ENCODE data around the gene TBX4. TPM values are rescaled to one million over a fixed set of nuclear protein-coding genes. Genes with fewer than 3 reads are reported as not detected.

Gene TBX4
- total and polyA plus RNA-seq, 2 of the 13 experiments (the other 11 are each of a cell fraction or from before 2014, with no cell fraction given): 0.11 to 1.1 TPM

DNA sequence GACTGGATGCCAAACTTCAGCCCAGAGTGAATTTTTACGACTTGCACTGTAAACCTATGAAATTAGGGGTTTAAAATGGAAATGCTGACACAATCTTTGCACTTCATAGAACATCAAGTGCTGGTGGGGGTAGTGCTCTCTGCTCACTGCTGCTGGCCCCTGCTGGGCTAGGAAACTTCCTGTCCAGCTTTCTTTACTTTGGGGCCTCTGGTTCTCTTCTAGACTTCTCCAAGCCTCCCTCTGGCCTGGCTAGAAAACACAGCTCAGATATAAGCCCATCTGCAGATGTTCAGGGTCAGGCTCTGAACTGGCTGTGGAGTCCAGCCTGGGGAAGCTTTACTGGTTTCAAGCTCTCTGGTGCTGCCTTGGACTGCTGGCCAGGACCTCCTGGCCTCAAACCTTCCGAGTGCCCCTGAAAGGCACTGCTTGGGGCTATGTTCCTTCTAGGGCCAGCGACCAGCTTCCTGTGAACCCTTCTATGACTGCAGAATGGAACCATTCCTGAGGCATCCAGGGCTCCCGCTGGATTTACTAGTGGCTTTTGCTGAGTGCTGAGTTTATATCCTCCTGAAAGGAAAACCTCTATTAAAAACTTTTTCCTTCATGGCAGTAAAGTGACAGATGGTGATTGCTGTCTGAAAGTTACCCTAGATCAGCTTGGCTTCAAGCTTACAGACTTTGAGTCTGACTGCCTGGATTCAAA, 59.4 kb downstream of the TBX4 start:
- H3K4me1 ChIP-seq (ENCODE audit: insufficient read depth, low read length): peaks cover 19% of the 10 kb centered on the region
- ChIA-PET POLR2A (no interaction called here), CTCF (ENCODE audit: low intra/inter-chr PET ratio, low total read pairs) (no interaction called here)
- H3K9ac ChIP-seq (ENCODE audit: insufficient read depth, low read depth, low read length): no peak overlapping the region
- H2AFZ ChIP-seq (ENCODE audit: low read length): no peak overlapping the region
- in situ Hi-C loops (cut with HindIII; ENCODE audit: extremely low pct_ligation_motif_present, low pct_unique_long_range_greater_than_20kb) (no loop called here), intact Hi-C loops (cut with micrococcal nuclease; ENCODE audit: unreplicated experiment) (no loop called here)
- TF ChIP-seq TARDBP (CRISPR knock-in tag; IDR thresholded peaks at IDR 0.05): no peak
- TF ChIP-seq, protein P1, sequence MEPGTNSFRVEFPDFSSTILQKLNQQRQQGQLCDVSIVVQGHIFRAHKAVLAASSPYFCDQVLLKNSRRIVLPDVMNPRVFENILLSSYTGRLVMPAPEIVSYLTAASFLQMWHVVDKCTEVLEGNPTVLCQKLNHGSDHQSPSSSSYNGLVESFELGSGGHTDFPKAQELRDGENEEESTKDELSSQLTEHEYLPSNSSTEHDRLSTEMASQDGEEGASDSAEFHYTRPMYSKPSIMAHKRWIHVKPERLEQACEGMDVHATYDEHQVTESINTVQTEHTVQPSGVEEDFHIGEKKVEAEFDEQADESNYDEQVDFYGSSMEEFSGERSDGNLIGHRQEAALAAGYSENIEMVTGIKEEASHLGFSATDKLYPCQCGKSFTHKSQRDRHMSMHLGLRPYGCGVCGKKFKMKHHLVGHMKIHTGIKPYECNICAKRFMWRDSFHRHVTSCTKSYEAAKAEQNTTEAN (CRISPR knock-in tag; conservative IDR thresholded peaks at IDR 0.05): 0 out of 2 replicates have a peak, but pooled peaks have one; percentile 26
- TF ChIP-seq RFXAP (CRISPR knock-in tag; IDR thresholded peaks at IDR 0.05; ENCODE audit: borderline replicate concordance): 0 out of 2 replicates have a peak, but pooled peaks have one; percentile 18
- no peak for TF ChIP-seq MTF1 (CRISPR knock-in tag; IDR thresholded peaks at IDR 0.05)
- TF ChIP-seq, protein P2, sequence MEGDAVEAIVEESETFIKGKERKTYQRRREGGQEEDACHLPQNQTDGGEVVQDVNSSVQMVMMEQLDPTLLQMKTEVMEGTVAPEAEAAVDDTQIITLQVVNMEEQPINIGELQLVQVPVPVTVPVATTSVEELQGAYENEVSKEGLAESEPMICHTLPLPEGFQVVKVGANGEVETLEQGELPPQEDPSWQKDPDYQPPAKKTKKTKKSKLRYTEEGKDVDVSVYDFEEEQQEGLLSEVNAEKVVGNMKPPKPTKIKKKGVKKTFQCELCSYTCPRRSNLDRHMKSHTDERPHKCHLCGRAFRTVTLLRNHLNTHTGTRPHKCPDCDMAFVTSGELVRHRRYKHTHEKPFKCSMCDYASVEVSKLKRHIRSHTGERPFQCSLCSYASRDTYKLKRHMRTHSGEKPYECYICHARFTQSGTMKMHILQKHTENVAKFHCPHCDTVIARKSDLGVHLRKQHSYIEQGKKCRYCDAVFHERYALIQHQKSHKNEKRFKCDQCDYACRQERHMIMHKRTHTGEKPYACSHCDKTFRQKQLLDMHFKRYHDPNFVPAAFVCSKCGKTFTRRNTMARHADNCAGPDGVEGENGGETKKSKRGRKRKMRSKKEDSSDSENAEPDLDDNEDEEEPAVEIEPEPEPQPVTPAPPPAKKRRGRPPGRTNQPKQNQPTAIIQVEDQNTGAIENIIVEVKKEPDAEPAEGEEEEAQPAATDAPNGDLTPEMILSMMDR (CRISPR knock-in tag; IDR thresholded peaks at IDR 0.05): 0 out of 2 replicates have a peak, but pooled peaks have one; percentile 19
- no peak for TF ChIP-seq ZNF20 (CRISPR knock-in tag; IDR thresholded peaks at IDR 0.05)
- TF ChIP-seq, protein P3, sequence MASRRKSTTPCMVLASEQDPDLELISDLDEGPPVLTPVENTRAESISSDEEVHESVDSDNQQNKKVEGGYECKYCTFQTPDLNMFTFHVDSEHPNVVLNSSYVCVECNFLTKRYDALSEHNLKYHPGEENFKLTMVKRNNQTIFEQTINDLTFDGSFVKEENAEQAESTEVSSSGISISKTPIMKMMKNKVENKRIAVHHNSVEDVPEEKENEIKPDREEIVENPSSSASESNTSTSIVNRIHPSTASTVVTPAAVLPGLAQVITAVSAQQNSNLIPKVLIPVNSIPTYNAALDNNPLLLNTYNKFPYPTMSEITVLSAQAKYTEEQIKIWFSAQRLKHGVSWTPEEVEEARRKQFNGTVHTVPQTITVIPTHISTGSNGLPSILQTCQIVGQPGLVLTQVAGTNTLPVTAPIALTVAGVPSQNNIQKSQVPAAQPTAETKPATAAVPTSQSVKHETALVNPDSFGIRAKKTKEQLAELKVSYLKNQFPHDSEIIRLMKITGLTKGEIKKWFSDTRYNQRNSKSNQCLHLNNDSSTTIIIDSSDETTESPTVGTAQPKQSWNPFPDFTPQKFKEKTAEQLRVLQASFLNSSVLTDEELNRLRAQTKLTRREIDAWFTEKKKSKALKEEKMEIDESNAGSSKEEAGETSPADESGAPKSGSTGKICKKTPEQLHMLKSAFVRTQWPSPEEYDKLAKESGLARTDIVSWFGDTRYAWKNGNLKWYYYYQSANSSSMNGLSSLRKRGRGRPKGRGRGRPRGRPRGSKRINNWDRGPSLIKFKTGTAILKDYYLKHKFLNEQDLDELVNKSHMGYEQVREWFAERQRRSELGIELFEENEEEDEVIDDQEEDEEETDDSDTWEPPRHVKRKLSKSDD (CRISPR knock-in tag; IDR thresholded peaks at IDR 0.05; ENCODE audit: low read depth): no peak
- TF ChIP-seq, protein P4, sequence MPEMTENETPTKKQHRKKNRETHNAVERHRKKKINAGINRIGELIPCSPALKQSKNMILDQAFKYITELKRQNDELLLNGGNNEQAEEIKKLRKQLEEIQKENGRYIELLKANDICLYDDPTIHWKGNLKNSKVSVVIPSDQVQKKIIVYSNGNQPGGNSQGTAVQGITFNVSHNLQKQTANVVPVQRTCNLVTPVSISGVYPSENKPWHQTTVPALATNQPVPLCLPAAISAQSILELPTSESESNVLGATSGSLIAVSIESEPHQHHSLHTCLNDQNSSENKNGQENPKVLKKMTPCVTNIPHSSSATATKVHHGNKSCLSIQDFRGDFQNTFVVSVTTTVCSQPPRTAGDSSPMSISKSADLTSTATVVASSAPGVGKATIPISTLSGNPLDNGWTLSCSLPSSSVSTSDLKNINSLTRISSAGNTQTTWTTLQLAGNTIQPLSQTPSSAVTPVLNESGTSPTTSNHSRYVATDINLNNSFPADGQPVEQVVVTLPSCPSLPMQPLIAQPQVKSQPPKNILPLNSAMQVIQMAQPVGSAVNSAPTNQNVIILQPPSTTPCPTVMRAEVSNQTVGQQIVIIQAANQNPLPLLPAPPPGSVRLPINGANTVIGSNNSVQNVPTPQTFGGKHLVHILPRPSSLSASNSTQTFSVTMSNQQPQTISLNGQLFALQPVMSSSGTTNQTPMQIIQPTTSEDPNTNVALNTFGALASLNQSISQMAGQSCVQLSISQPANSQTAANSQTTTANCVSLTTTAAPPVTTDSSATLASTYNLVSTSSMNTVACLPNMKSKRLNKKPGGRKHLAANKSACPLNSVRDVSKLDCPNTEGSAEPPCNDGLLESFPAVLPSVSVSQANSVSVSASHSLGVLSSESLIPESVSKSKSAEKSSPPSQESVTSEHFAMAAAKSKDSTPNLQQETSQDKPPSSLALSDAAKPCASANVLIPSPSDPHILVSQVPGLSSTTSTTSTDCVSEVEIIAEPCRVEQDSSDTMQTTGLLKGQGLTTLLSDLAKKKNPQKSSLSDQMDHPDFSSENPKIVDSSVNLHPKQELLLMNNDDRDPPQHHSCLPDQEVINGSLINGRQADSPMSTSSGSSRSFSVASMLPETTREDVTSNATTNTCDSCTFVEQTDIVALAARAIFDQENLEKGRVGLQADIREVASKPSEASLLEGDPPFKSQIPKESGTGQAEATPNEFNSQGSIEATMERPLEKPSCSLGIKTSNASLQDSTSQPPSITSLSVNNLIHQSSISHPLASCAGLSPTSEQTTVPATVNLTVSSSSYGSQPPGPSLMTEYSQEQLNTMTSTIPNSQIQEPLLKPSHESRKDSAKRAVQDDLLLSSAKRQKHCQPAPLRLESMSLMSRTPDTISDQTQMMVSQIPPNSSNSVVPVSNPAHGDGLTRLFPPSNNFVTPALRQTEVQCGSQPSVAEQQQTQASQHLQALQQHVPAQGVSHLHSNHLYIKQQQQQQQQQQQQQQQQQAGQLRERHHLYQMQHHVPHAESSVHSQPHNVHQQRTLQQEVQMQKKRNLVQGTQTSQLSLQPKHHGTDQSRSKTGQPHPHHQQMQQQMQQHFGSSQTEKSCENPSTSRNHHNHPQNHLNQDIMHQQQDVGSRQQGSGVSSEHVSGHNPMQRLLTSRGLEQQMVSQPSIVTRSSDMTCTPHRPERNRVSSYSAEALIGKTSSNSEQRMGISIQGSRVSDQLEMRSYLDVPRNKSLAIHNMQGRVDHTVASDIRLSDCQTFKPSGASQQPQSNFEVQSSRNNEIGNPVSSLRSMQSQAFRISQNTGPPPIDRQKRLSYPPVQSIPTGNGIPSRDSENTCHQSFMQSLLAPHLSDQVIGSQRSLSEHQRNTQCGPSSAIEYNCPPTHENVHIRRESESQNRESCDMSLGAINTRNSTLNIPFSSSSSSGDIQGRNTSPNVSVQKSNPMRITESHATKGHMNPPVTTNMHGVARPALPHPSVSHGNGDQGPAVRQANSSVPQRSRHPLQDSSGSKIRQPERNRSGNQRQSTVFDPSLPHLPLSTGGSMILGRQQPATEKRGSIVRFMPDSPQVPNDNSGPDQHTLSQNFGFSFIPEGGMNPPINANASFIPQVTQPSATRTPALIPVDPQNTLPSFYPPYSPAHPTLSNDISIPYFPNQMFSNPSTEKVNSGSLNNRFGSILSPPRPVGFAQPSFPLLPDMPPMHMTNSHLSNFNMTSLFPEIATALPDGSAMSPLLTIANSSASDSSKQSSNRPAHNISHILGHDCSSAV (CRISPR knock-in tag; IDR thresholded peaks at IDR 0.05; ENCODE audit: borderline replicate concordance): no peak
- H3K27me3 ChIP-seq (ENCODE audit: control insufficient read depth in 1 of 2, insufficient read depth in 2 of 2, low read length in 2 of 2): no peaks in the 10 kb centered on the region
- WGBS (ENCODE audit: low lambda C conversion rate): 55% methylated on average over 3 of the region's 4 CpGs
- DNase-seq (ENCODE audit: low spot score): no peak
- H3K36me3 ChIP-seq (replicated peaks in 1 of 2; ENCODE audit: control insufficient read depth in 1 of 2, insufficient read depth in 2 of 2, low read length in 2 of 2): no peaks in the 10 kb centered on the region
- H3K9me3 ChIP-seq (ENCODE audit: low read length): no peaks in the 10 kb centered on the region
- FAIRE-seq: no peak
- H3K4me2 ChIP-seq (ENCODE audit: low read depth, low read length): 0 out of 2 replicates have a peak overlapping the region, but pooled peaks have one; percentile 5
- BruUV-seq (replicated peaks): no TSS peak
- no peak overlapping the region for H3K4me3 ChIP-seq (replicated peaks in 1 of 3; ENCODE audit: insufficient read depth in 1 of 3, low read depth in 2 of 3, low read length in 3 of 3)
- H3K79me2 ChIP-seq (ENCODE audit: insufficient read depth, low read length): no peaks in the 10 kb centered on the region
- H3K27ac ChIP-seq (ENCODE audit: extremely low read length, insufficient read depth, low read length): no peak overlapping the region
- no peaks in the 10 kb centered on the region for H4K20me1 ChIP-seq (ENCODE audit: insufficient read depth, low read length)
- peak; percentile 81 for ATAC-seq

Measured in HepG2 (cell line).